DMS 273 treated with DMSO at 0.1 percent for 48 hours (cell line): ENCODE data around the gene C20orf204.
A peak's percentile ranks its signal among the peaks of the same experiment; 100 is the strongest.

Experiments
- DNase-seq: peaks from one replicate; lab custom pipeline; 2025; lab: John Stamatoyannopoulos, UW

The C20orf204 gene

DNA sequence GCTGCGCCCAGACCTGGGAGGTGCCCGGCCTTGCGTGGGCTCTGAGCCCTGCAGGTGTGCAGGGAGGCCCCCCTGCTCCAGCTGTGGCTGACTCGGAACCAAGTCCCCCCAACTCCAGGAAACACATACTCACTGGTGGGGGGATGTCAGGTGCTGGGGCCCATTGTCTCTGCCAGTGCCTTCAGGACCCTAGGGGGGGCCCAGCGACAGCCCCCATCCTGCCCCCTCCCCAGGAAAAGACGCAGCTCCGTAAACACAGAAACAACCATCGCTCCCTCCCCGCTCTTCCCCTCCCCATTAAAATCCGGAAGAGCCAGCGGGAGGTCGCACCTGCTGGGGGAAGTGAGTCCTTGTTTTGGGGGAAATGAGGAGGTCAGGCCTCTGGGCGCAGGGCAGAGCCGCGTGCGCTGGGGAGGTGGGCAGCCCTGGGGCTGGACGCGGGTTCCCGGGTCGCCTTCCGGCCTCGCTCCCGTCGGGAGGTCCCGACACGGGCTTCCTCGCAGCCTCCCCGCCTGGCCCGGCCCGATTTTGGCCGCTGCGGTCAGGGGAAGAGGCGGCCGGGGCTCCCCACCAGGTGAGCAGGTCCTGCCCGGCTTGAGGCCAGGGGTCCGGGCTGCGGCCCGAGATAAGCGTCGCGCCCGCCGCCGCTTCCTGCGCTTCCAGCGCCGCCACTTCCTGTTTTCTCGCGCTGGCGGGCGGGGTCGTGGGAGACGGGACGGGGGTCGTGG lies 6.2 kb downstream of the C20orf204 start:
- DNase-seq: no peak

DNA sequence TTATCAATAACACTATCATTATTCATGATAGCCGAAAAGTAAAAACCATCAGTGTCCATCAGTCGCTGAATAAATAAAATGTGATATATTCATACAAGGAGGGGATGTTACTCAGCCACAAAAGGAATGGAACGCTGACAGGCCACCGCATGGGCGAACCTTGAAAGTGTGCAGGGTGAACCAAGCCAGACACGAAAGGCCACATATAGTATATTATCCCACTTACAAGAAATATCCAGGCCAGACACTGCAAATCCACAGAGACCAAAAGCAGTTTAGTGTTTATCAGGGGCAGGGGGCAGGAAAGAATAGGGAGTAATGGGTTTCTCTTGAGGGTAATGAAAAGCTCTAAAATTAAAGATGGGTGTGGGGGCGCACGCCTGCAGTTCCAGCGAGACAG lies 7.8 kb downstream of the C20orf204 start:
- DNase-seq: no peak

DNA sequence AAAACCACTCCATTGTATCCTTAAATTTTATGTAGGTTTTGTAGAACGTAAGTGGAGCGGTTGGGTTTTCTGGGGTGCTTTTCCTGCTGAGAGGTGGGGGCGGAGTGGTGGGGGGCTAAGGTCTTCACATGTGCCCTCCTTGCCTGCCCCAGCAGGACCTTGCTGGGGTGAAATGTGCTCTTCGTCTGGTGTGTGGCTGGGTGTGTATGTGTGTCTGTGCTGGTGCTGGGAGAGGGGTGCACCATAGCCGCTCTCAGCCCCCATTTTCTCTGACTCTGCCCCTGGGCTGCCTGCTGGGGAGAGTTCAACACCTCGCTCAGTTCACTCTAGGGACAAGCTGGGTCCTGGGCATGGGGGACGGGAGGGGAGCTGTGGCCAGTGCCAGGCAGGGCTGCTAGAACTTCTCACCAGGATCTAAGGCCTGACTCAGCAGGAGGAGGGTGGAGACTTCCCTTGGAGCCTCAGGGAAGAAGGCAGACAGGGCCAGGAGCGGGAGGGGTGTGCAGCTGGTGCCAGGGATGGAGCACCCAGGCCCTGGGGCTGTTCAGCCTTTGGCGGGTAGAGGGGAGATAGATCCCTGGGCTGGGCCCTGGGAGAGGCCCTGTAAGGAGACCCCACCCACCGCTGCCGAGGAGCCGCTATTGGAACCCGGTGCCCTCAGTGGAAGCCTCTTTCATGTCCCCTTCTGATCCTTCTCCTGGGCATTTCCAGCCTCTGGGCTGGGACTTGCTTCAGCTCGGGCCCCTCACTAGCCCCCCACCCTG lies 8.7 kb downstream of the C20orf204 start:
- DNase-seq: peak; percentile 37

DNA sequence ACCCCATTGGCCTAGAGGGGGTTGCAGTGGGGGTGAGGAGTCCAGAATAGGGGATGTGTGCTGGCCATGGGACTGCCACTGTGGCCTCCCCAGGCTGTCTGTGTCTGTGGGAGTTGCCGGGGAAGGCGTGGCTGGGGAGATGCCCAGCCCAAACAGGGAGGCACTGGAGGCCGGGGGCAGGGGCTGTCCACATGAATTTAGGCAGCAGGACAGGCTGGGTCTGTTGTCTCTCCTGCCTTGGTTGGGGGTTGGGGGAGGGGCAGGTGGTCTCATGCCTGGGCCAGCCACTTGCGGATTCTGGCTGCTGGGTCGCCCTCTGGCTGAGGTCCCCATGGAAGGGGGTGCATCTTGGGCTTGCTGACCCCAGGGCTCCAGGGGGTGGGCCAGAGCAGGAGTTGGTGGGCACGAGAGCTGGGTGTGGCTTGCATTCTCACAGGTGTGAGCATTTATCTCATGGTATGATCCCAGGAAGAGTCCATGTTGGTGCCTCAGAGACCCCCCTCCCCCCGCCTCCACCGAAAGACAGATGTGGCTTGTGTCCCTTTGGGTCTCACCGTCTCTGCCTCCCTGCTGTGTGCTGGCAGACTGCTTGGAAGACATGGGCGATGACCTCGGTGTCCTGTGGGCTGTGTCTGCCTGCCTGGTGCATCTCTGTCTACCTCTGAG lies 9.5 kb downstream of the C20orf204 start:
- no peak for DNase-seq

DNA sequence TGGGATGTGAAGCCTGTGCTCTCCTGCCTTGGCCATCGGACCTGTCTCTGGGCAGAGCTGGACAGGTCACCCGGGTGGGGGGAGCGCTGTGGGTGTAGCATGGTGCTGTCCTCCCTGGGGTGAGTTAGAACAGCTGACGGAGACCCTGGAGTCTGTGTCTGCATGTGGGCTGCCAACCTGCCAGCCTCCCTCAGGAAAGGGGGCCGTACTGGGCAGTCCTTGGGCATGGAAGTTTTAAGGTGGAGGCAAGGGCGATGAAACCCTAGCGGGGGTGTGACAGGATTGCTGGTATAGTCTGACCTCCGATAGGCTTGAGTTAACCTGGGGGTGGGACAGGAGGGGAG lies 11.0 kb downstream of the C20orf204 start:
- no peak for DNase-seq

DNA sequence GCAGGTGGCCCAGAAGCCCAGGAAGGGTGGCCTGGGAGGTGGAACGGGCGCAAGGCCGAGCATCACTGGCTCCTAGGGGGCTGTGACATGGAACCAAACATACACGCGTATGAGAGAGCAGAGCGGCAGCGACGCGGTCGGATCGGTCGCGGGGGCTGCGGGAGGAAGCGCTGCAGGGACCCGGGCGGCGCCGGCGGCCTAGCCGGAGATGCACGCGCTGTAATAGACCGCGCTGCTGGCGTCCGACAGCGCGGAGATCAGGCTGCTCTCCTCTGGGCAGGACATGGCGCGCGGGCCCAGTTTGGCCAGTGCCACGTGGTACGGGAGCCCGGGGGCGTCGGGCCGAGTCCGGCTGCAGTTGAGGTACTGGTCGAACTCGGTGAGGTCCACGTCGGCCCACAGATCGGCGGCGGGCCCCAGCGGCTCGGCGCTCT lies 12.0 kb downstream of the C20orf204 start:
- no peak for DNase-seq

DNA sequence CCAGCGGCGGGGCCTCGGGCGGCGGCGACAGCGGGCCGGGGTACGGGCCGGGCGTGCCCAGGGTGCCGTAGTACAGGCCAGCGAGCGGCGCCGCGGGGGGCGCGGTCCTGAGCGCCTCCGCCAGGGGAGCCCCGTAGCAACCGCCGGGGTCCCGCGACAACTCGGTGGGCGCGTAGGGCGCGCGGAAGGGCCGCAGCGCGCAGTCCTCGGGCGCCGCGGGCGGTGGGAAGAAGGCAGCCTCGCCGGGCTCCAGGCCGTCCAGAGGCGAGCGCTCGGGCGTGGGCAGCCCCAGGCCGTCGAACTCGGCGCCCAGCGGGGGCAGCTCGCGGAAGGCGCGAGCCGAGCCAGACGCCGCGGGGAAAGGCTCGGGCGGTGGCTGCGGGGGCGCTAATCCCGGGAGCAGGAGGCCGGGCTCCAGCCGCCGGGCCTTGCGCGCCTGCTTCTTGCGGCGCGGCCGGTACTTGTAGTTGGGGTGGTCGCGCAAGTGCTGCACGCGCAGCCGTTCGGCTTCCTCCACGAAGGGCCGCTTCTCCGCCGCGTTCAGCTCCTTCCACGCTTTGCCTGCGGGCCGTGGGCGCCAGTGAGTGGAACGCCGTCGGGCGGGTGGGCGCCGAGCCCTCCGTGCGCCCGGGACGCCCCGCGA lies 12.5 kb downstream of the C20orf204 start:
- DNase-seq: no peak

DNA sequence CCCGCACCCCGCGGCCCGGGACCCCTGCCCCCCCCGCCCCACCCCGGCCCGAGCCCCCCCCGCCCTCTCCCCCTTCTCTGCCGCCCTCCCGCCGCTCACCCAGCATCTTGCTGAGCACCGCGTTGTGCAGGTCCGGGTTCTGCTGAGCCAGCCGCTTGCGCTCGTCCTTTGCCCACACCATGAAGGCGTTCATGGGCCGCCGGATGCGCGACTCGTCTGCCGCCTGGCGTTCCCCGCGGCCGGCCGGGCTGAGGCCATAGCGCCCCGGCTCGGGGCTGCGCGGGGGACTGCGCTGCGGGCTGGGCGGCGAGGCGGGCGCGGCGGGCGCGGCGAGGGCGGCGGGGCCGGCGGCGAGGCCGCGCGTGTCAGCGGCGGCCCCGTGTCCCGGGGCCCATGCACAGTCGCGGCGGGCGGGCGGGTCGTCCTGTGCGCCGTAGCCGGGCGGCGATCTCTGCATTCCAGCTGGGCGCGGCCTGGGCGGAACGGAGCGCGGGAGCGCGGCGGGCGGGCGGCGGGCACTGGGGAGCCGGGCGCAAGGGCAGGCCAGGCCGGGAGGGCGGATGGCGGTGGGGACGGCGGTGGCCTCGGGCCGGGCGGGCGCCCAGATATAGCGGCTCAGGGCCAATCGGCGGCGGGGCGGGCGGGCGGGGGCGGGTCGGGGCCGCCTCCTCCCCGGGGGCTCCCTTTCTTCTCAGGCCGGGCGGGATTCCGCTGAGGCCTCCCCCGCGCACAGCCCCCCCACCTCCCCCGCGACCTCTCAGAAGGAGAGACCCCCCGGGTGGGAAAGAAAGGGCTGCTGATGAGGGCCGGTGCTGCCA lies 13.3 kb downstream of the C20orf204 start, which contains the start of gene SOX18:
Gene SOX18, minus strand, starts transcription at position 580 of the 818 bp plus-strand sequence. Its CDS starts 123 bp downstream, at position 457.
- no peak for DNase-seq

DNA sequence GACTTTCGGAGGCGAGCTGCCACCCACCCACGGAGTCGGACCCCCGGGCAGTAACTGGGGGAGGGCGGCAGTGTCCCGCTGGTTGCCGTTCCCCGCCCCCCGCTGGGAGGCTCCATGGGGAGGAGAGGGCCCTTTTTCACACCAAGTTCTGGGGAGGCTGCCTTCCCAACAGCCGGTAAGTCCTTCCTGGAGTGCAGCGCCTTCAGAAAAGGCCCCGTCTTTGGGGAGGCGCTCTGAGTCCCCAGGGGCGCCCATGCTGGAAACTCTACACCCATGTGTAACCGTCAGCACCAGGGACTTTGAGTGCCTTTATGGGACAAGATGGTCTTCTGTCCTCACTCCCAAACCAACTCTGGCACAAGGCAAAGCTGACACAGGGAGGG lies 13.9 kb downstream of the C20orf204 start:
- no peak for DNase-seq

DNA sequence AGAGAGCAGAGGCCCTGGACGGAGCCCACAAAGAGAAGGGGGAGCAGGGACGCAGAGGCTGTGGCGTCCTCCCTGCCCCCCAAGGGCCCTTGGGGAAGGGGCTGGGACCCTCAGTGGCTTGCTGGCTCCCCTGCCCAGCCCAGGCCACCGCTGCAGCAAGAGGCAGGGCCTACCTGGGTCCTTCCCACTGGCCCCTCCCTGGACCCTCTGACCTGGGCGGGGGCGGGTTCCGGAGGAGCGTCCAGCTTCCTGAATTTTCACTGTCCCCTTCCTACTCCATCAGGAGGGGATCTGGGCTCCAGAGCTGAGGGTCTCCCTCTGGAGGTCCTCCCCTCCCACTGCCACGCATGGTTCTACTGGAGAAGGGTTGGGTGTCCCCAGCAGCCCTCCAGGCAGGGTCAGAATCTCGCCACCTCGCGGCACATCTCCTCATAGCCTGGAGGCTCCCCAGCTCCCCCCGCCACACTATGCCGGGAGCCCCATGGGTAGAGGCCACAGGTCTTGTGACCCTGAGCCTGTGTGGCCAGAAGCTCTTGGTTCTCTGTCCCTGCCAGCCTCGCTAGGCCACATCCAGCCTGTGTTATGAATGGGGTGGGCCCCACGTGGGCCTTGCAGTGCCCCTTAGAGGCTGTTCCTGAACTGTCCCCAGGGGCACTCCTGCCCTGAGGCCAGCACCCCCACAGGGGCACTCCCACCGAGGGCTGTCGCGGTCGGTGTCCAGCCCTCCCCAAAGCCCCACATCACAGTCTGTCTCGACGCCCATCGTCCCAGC lies 14.5 kb downstream of the C20orf204 start:
- no peak for DNase-seq

DNA sequence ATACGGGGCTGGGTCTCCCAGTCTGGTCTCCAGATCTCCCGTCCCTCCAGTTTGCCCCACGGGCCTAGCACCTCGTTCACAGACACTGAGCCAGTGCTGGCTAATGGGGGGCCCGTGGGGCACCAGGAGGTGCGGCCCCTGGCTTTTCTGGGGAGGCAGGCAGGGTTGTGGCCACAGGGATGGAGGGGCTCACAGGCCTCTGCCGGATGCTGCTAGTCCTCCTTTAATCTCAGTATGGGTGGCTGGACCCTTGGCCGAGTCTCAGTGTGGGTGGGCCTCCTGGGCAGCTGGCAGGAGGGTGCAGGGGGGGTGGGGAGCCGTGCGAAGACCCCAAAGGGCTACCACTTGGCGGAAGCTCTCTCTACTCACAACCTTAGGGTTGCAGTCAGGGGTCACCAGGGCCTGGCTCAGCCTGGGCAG lies 15.1 kb downstream of the C20orf204 start:
- no peak for DNase-seq

DNA sequence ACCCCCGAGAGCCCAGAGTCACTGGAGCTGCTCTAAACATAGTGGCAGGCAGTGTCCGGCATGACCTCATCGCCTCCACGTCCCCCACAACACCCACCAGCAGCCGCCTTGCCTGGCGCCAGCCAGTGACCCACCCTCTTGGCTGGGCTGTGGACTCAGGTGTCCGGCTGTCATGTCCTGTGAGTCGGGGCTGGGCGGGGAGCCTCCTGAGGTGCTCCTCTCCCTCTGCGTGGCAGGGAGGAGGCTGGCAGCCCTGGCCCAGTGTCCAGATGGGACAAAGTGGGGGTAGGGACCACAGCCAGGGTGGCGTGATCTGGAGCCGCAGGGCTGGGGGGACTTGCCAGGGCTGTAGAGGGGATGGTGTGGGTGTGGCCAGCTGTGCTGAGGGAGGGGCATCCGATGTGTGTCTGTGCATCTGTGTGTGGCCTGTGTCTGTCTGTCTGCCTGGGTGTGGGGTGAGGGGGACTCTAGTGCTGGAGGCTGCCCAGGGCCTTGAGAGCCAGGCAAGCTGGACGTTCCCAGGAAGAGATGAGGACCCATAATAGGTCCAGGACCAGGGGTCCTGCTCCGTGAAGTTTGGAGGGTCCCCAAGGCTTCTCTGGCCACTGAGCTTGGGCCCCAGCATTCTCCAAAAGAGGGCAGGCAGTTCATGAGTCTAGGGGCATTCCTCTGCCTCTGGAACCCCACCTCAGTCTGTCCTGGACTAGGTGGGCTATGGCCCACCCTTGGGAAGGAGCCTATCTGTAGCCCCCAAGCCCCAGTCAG lies 15.8 kb downstream of the C20orf204 start:
- no peak for DNase-seq

DNA sequence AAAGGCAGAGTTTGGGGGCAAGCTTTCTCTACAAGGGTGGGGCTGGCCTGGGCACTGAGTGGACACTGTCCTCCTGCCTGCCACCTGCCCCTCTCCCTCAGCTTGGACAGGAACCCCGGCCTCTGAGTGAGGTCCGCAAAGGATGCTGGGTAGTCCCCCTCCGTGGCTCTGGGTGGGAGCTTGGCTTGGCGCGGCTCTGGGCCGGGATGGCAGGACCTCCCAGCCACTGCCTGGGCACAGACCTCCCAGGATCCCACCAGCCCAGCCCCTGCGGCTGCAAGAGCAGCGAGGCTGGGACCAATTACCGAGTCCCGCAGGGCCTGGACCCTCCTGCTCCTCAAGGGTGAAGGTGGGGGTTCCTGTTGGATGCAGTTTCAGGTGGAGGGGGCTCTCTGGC lies 16.3 kb downstream of the C20orf204 start:
- no peak for DNase-seq

DNA sequence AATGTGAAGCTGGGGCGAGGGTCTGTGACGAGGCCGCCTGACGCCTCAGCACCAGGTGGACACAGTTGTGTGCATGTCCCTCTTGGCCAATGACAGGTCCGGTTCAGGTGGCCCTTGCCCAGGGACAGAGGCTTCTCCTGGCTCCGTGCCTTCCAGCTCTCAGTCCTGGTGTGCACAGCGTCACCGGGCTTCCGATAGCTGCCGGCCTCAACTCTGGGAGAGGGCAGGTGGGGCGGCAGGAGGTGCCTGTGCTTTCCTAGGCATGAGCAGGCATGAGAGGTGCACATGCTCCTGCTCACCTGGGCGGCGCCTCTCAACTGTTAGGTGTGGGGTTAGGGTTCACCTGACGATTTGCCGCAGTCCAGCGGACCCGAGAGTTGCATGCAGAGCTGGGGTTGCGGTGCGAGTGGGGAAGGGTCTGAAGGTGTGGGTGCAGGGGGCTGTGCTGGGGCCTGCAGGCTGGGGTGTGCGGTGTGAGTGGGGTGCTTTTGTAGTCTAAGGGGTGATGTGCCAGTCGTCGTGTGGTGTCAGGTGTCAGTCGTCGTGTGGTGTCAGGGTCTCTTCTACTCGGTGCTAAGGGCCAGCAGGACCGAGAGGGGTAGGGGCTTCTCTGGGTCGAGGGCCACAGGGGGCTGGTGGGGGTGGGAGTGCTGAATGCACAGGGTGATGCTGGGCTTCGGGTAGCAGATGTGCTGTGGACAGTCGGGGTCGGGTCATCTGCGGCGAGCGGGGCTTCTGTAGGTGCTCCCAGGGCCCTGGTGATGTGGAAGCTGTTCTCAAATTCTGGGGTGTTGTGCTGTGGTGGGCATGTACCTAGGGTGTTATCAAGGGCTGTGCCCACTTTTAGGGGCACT lies 17.2 kb downstream of the C20orf204 start:
- DNase-seq: no peak

DNA sequence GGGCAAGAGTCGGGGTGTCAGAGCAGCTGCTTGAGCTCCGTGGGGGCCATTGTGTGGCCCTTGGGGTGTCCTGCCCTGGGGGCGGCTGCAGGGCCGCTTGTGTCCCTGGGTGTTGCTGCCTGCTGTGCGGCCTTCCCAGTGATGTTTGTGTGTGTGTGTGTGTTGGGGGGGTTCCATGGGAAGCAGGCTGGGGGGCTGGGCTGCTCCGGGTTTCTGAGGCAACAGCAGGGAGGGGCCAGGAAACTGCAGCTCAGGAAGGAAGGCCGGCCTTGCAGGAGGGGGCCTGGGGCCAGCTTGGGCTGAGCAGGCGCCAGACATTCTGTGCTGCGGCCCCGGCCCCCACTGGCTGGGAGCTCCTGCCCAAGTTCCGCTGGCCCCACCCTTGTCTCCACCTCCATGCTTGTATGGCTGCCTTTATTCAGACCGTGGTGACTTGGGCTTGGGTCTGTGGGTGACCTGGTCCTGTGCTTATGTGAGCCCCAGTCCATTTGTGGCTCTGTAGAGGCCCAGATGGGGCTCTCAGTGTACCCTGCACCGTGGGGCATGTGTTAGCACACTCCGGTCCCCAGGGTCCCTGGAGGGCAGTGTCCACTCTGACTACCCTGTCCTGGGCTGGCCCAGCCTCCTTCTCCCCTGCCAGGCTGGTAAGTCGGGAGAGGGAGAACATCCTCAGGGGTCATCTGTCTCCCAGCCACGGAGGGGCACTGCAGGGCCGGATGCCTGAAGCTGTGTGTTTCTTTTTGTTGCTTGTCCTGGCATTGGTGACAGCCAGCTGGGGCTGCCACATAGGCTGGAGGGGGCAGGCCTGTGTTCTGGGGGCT lies 18.1 kb downstream of the C20orf204 start:
- peak; percentile 58 for DNase-seq

DNA sequence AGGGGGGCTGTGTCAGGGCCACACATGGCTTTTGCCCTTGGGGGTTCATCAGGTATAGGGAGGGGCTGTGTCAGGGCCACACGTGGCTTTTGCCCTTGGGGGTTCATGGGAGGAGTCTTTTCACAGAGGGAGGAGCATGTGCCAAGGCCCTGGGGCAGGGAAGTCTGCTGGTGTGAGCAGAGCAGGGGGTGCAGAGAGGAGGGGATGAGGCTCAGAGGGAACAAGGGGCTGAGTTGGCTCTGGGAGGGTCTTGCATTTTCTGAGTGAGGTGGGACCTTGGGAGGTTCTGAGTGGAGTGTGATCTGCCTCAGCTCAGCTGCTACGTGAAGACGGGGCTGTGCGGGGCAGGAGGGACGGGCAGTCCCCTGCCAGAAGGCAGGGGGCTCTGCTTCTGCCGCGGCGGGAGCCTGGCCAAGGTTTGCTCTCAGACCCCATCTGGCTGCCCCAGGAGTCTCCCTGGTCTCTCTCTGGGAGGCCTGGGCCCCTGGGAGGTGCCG lies 19.5 kb downstream of the C20orf204 start:
- no peak for DNase-seq

DNA sequence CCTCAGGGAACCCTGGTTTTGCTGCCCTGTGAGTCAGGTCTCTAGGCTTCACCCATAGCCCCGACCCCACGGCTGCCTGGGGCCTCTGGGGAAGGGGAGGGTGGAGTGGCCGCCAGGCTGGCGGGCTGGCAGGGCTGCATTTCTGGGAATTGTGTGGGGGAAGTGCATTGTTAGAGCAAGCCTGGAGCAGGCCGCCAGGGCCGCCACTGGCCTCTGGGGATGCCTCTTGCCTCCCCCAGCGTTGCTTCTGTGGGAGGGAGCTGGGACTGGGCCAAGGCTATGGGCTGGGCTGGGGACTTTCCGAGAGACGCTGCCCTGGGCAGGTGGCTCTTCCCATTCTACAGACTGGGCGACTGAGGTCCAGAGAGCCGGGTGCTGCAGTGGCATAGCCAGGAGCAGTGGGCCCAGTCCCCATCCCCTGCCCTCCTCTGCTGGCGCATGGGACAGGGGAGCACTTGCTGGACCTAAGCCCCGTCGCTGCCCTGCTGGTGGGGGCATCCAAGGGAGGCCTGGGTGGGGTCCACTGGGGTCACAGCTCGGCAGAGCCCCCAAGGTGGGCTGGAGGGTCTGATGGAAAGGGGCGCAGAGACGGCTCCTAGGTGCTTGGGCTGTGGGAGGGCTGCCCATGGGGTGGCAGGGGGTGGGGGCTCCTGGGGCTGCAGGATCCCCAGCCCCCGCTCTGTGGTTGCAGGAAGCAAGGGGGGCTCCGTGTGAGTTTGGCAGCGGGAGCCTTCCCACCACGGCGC lies 20.1 kb downstream of the C20orf204 start:
- DNase-seq: peak; percentile 23

DNA sequence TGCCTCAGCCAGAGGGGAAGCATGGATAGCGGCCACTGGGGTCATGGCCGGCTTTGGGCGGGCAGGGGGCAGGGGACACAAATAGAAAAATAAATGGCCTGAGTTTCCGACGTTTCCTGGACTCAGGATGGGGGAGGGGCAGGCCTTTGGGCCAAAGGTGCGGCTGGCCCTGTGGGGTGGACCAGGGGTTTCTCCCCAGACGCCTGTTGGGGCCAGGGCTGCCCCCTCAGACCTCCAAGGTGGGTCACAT lies 20.6 kb downstream of the C20orf204 start:
- no peak for DNase-seq
